Measurements from ENCODE around the gene CLEC9A. TPM values are rescaled to one million over a fixed set of nuclear protein-coding genes. Genes with fewer than 3 reads are reported as not detected.

Gene CLEC9A
- total and polyA plus RNA-seq, 2 of the 8 experiments (the other 6 are each of a cell fraction or from before 2014, with no cell fraction given) = not detected

- no peak overlapping the region for H4K5ac ChIP-seq (ENCODE audit: insufficient read length, low read depth, low read length)
- H3K4me2 ChIP-seq (ENCODE audit: insufficient read depth in 1 of 2, low read depth in 2 of 2, low read length in 2 of 2) = no peak overlapping the region
- H3K4ac ChIP-seq (replicated peaks; ENCODE audit: insufficient read length, low read depth, low read length) = no peak overlapping the region
- H3K36me3 ChIP-seq (ENCODE audit: control insufficient read depth in 2 of 4, insufficient read depth in 4 of 4, low read length in 3 of 4) = no peaks in the 10 kb centered on the region
- no peaks in the 10 kb centered on the region for H3K79me1 ChIP-seq (ENCODE audit: low read depth, low read length)
- no peak overlapping the region for H3K18ac ChIP-seq (ENCODE audit: extremely low read depth, low read length)
- no peak overlapping the region for H2BK120ac ChIP-seq (replicated peaks; ENCODE audit: low read depth, low read length)
- no peak overlapping the region for H3K4me3 ChIP-seq (ENCODE audit: extremely low read depth in 1 of 4, insufficient read depth in 2 of 4, low read depth in 3 of 4, low read length in 4 of 4)
- no peaks in the 10 kb centered on the region for H3K4me1 ChIP-seq (replicated peaks in 1 of 4; ENCODE audit: control insufficient read depth in 3 of 4, insufficient read depth in 4 of 4, low read length in 3 of 4)
- H4K91ac ChIP-seq (replicated peaks; ENCODE audit: insufficient read length, low read length) = no peak overlapping the region
- H4K8ac ChIP-seq (ENCODE audit: extremely low read depth, insufficient read depth, low read length) = no peak overlapping the region
- DNase-seq (ENCODE audit: low read depth in 1 of 2, low spot score in 2 of 2) (no peak), FAIRE-seq (no peak)
- H3K56ac ChIP-seq (replicated peaks; ENCODE audit: insufficient read length, low read depth, low read length) = no peak overlapping the region
- ChIA-PET CTCF (ENCODE audit: partially characterized antibody) (interaction anchor here (1.6 kb wide), 1 partner anchor 48 kb away, joined by 3 read pairs; the partner anchor contains the start of gene CLEC12B), POLR2A (ENCODE audit: partially characterized antibody) (no interaction called here)
- H2BK5ac ChIP-seq (ENCODE audit: low read depth, low read length) = no peak overlapping the region
- H3K23ac ChIP-seq (ENCODE audit: insufficient read length) = no peak overlapping the region
- no peaks in the 10 kb centered on the region for H4K20me1 ChIP-seq (replicated peaks in 1 of 2; ENCODE audit: control insufficient read depth in 1 of 2, insufficient read depth in 2 of 2, low read length in 2 of 2)
- H3K79me2 ChIP-seq (ENCODE audit: control insufficient read depth in 1 of 2, insufficient read depth in 2 of 2, low read length in 2 of 2) = no peaks in the 10 kb centered on the region
- H2BK20ac ChIP-seq (ENCODE audit: low read length) = no peak overlapping the region
- no peak overlapping the region for H2AK5ac ChIP-seq (ENCODE audit: low read depth, low read length)
- no peak overlapping the region for H3K27ac ChIP-seq (ENCODE audit: low read depth, low read length)
- H3K23me2 ChIP-seq (ENCODE audit: low read depth, low read length) = no peaks in the 10 kb centered on the region
- no peak overlapping the region for H2BK15ac ChIP-seq (ENCODE audit: low read length)
- 88% methylated on average over 5 of the region's 5 CpGs; no CpG with 5 or more reads in 1 of the 2 experiments for WGBS, 2 experiments (ENCODE audit: extremely low coverage in 1 of 2, insufficient coverage in 1 of 2, insufficient read length in 1 of 2, insufficient replicate concordance in 2 of 2, low coverage in 1 of 2, low lambda C conversion rate in 2 of 2, missing lambda C conversion rate in 1 of 2)
- H2BK12ac ChIP-seq (ENCODE audit: low read depth, low read length) = no peak overlapping the region
- H3K9ac ChIP-seq (replicated peaks in 1 of 4; ENCODE audit: extremely low read depth in 1 of 4, low read depth in 3 of 4, low read length in 3 of 4) = no peak overlapping the region
- H3K14ac ChIP-seq (ENCODE audit: insufficient read length) = no peak overlapping the region
- no peaks in the 10 kb centered on the region for H3K27me3 ChIP-seq (replicated peaks in 1 of 4; ENCODE audit: control insufficient read depth in 3 of 4, extremely low read depth in 1 of 4, insufficient read depth in 3 of 4, low read length in 3 of 4)
- H2AFZ ChIP-seq (ENCODE audit: low read length) = 0 out of 2 replicates have a peak overlapping the region, but pooled peaks have one; percentile 44
- H3K9me3 ChIP-seq (ENCODE audit: insufficient read depth in 2 of 2, low read depth in 1 of 2, low read length in 1 of 2) = no peaks in the 10 kb centered on the region
- TF ChIP-seq CTBP2 (IDR thresholded peaks at IDR 0.05; ENCODE audit: borderline replicate concordance, insufficient read depth, insufficient read length, low read length) (no peak), MAFK (IDR thresholded peaks at IDR 0.05; ENCODE audit: low read depth, low read length) (no peak), KDM1A (IDR thresholded peaks at IDR 0.05; ENCODE audit: borderline replicate concordance, low read length) (no peak), BCL11A (IDR thresholded peaks at IDR 0.05; ENCODE audit: low read depth in 2 of 2, low read length in 2 of 2) (no peak), ZNF274 (IDR thresholded peaks at IDR 0.05; ENCODE audit: borderline replicate concordance, extremely low read depth, low read length) (no peak), RAD21 (IDR thresholded peaks at IDR 0.05 in 1 of 2, conservative IDR thresholded peaks at IDR 0.05 in 1 of 2; ENCODE audit: low read depth in 2 of 2, low read length in 2 of 2) (no peak), TAF7 (optimal IDR thresholded peaks at IDR 0.05; ENCODE audit: borderline replicate concordance, low read depth, low read length) (no peak), CBX8 (IDR thresholded peaks at IDR 0.05; ENCODE audit: borderline replicate concordance, low read depth, low read length) (no peak), ATF2 (IDR thresholded peaks at IDR 0.05; ENCODE audit: low read length) (no peak), CBX5 (IDR thresholded peaks at IDR 0.05; ENCODE audit: low read depth, low read length) (no peak), ATF3 (IDR thresholded peaks at IDR 0.05; ENCODE audit: insufficient read depth, low read depth, low read length) (no peak)
These were observed 27.9 kb downstream of the CLEC9A start for GRCh38 chr12:10058387-10058786.
